GM18508 (cell line): ENCODE measurements around the gene TSPAN18.

Experiments
- ATAC-seq: cut with Tn5 transposase; IDR thresholded peaks from one replicate; pipeline ENCODE4 v1.9.1; 2021; ENCODE audit warnings: moderate number of reproducible peaks; ENCODE audit not compliant: insufficient read depth, unreplicated experiment

Gene TSPAN18

GRCh38 chr11:44837661-44838060 is 110.9 kb downstream of the TSPAN18 start:
- no peak for ATAC-seq

- no peak for ATAC-seq
Measured at GRCh38 chr11:44839458-44840084, 112.8 kb downstream of the TSPAN18 start.

GRCh38 chr11:44840085-44840478 is 113.3 kb downstream of the TSPAN18 start:
- ATAC-seq: no peak

- ATAC-seq: no peak
Measured at GRCh38 chr11:44840521-44841251, 113.9 kb downstream of the TSPAN18 start.

GRCh38 chr11:44842220-44842619 is 115.5 kb downstream of the TSPAN18 start:
- no peak for ATAC-seq

- no peak for ATAC-seq
Measured at GRCh38 chr11:44846852-44847251, 120.1 kb downstream of the TSPAN18 start.

GRCh38 chr11:44847316-44847715 is 120.6 kb downstream of the TSPAN18 start:
- ATAC-seq: no peak

- no peak for ATAC-seq
Measured at GRCh38 chr11:44848203-44848962, 121.6 kb downstream of the TSPAN18 start.

- no peak for ATAC-seq
Measured at GRCh38 chr11:44848963-44849350, 122.2 kb downstream of the TSPAN18 start.

GRCh38 chr11:44849424-44849823 is 122.7 kb downstream of the TSPAN18 start:
- ATAC-seq: no peak

GRCh38 chr11:44849922-44850321 is 123.2 kb downstream of the TSPAN18 start:
- ATAC-seq: no peak

- no peak for ATAC-seq
Measured at GRCh38 chr11:44851496-44851895, 124.7 kb downstream of the TSPAN18 start.

GRCh38 chr11:44852159-44852747 is 125.5 kb downstream of the TSPAN18 start:
- ATAC-seq: no peak

- ATAC-seq: no peak
Measured at GRCh38 chr11:44852952-44853351, 126.2 kb downstream of the TSPAN18 start.

- no peak for ATAC-seq
Measured at GRCh38 chr11:44853666-44854065, 126.9 kb downstream of the TSPAN18 start.

- ATAC-seq: no peak
Measured at GRCh38 chr11:44854086-44854485, 127.3 kb downstream of the TSPAN18 start.

GRCh38 chr11:44854741-44855492 is 128.2 kb downstream of the TSPAN18 start:
- no peak for ATAC-seq

- ATAC-seq: no peak
Measured at GRCh38 chr11:44855493-44855849, 128.7 kb downstream of the TSPAN18 start.

GRCh38 chr11:44857490-44858090 is 130.8 kb downstream of the TSPAN18 start:
- no peak for ATAC-seq
